BLaER1 treated with 17β-estradiol and CSF1 and Interleukin-3, amounts not matched to agents 10 nM and 100 nM (cell line): Measurements from ENCODE around the gene FEN1.

Experiments
- H3K27ac ChIP-seq, 11 experiments: shearing (Covaris generic); formaldehyde crosslinking; 2 replicates each; pipeline ENCODE4 v1.8.1; 2022
- H3K27me3 ChIP-seq, 11 experiments: shearing (Covaris generic); formaldehyde crosslinking; 2 replicates each; pipeline ENCODE4 v1.8.1; 2022
- H3K36me3 ChIP-seq, 11 experiments: shearing (Covaris generic); formaldehyde crosslinking; 2 replicates each; pipeline ENCODE4 v1.8.1; 2022
- H3K4me1 ChIP-seq, 10 experiments: shearing (Covaris generic); formaldehyde crosslinking; 2 replicates each; pipeline ENCODE4 v1.8.1; 2022
- H3K4me2 ChIP-seq, 11 experiments: shearing (Covaris generic); formaldehyde crosslinking; 2 replicates each; pipeline ENCODE4 v1.8.1; 2022
- H3K4me3 ChIP-seq, 10 experiments: shearing (Covaris generic); formaldehyde crosslinking; 2 replicates each; pipeline ENCODE4 v1.8.1; 2022
- H3K9ac ChIP-seq, 11 experiments: shearing (Covaris generic); formaldehyde crosslinking; 2 replicates each; pipeline ENCODE4 v1.8.1; 2022
- H3K9me3 ChIP-seq, 11 experiments: shearing (Covaris generic); formaldehyde crosslinking; replicated peaks in 1 of 11; 2 replicates each; pipeline ENCODE4 v1.8.1; 2022
- H4K20me1 ChIP-seq, 11 experiments: shearing (Covaris generic); formaldehyde crosslinking; 2 replicates each; pipeline ENCODE4 v1.8.1; 2022
- Cebpa-rat ChIP-seq, 11 experiments: shearing (Covaris generic); IDR thresholded peaks; 2 replicates each; pipeline ENCODE4 v1.8.1; 2022

The FEN1 gene

DNA sequence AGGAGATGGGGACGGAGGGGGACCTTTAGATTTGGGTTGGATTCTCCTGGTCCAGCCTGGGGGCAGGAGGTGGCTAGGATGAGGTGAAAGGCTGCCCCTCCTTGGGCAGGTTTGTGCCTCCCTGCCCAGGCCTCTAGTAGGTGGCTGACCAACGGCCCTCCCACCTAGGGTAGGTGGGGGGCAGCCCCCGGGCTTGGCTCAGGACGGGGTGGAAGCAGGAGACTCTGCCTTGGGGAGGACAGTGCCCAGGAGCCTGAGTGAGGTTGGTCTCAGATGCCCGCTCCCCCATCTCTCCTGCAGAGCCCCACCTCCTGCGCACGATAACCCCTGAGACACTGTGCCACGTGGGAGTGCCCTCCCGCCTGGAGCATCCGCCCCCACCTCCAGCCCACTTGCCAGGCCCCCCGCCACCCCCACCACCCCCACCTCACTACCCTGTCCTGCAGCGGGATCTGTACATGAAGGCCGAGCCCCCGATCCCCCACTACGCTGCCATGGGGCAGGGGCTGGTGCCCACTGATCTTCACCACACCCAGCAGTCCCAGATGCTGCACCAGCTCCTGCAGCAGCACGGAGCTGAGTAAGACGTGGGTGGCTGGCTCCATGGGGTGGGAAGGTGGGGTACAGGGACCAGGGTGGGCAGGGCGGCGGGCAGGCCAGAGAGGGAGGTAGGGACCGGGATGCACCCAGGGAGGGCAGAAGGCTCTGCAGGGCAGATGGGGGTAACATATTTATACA, 22.6 kb upstream of the FEN1 start:
- Histone ChIP-seq H3K27me3 (no peaks in the 10 kb centered on the region), H3K27ac (no peak overlapping the region), H3K9me3 (no peaks in the 10 kb centered on the region), H3K4me3 (no peak overlapping the region), H3K4me1 (peaks cover 20 to 51% (median 31%) of the 10 kb centered on the region in 10 experiments), H4K20me1 (no peaks in the 10 kb centered on the region), H3K9ac (no peak overlapping the region), H3K36me3 (no peaks in the 10 kb centered on the region), H3K4me2 (no peak overlapping the region)
- TF ChIP-seq Cebpa-rat (IDR thresholded peaks at IDR 0.05) = no peak

- Histone ChIP-seq H3K27ac (peak overlapping the region in 3 of 11 experiments; percentile 11 to 62 (median 61); a peak in 3 of 22 replicates), H3K27me3 (no peaks in the 10 kb centered on the region), H3K4me3 (no peak overlapping the region), H3K9ac (peak overlapping the region in 2 of 11 experiments; percentile 9 to 20; a peak in 2 of 22 replicates), H4K20me1 (0 out of 22 replicates have a peak, but pooled peaks cover 0 to 1% (median 0%) of the 10 kb centered on the region in 11 experiments), H3K9me3 (no peaks in the 10 kb centered on the region), H3K36me3 (no peaks in the 10 kb centered on the region), H3K4me2 (peak overlapping the region in 5 of 11 experiments; percentile 48 to 89 (median 84); a peak in 10 of 22 replicates), H3K4me1 (peaks cover 22 to 55% (median 36%) of the 10 kb centered on the region in 10 experiments)
- no peak for TF ChIP-seq Cebpa-rat (IDR thresholded peaks at IDR 0.05)
Observed at GRCh38 chr11:61771195-61771894, 21.4 kb upstream of the FEN1 start.

- Histone ChIP-seq H3K9ac (peak overlapping the region in 2 of 11 experiments; percentile 24 to 28; a peak in 2 of 22 replicates), H3K4me1 (peaks cover 26 to 56% (median 38%) of the 10 kb centered on the region in 10 experiments), H3K4me2 (peak overlapping the region in 9 of 11 experiments; percentile 17 to 89 (median 67); a peak in 16 of 22 replicates), H3K27me3 (no peaks in the 10 kb centered on the region), H3K27ac (peak overlapping the region in 8 of 11 experiments; percentile 29 to 81 (median 49); a peak in 15 of 22 replicates), H3K36me3 (no peaks in the 10 kb centered on the region), H3K9me3 (no peaks in the 10 kb centered on the region), H4K20me1 (peaks cover 0 to 8% (median 0%) of the 10 kb centered on the region in 11 experiments; a peak in 1 of 22 replicates), H3K4me3 (no peak overlapping the region)
- no peak for TF ChIP-seq Cebpa-rat (IDR thresholded peaks at IDR 0.05)
Observed at GRCh38 chr11:61771985-61772455, 20.7 kb upstream of the FEN1 start.

GRCh38 chr11:61773356-61773755, 19.4 kb upstream of the FEN1 start:
- H3K4me2 ChIP-seq = peak overlapping the region in 4 of 11 experiments; percentile 83 to 89 (median 86); a peak in 5 of 22 replicates
- no peak overlapping the region for H3K4me3 ChIP-seq
- H3K27ac ChIP-seq = no peak overlapping the region
- no peaks in the 10 kb centered on the region for H3K9me3 ChIP-seq
- H4K20me1 ChIP-seq = peaks cover 0 to 9% (median 0%) of the 10 kb centered on the region in 11 experiments; a peak in 1 of 22 replicates
- no peak overlapping the region for H3K9ac ChIP-seq
- no peak for TF ChIP-seq Cebpa-rat (IDR thresholded peaks at IDR 0.05)
- H3K36me3 ChIP-seq = no peaks in the 10 kb centered on the region
- H3K27me3 ChIP-seq = no peaks in the 10 kb centered on the region
- H3K4me1 ChIP-seq = peaks cover 34 to 65% (median 47%) of the 10 kb centered on the region in 10 experiments

- no peak overlapping the region for H3K27ac ChIP-seq
- no peak overlapping the region; a peak in 1 of 22 replicates for H3K4me2 ChIP-seq
- no peak overlapping the region for H3K9ac ChIP-seq
- TF ChIP-seq Cebpa-rat (IDR thresholded peaks at IDR 0.05) = no peak
- no peaks in the 10 kb centered on the region for H3K27me3 ChIP-seq
- peaks cover 0 to 10% (median 0%) of the 10 kb centered on the region in 11 experiments; a peak in 1 of 22 replicates for H4K20me1 ChIP-seq
- no peaks in the 10 kb centered on the region for H3K36me3 ChIP-seq
- H3K4me1 ChIP-seq = peaks cover 30 to 61% (median 44%) of the 10 kb centered on the region in 10 experiments
- no peaks in the 10 kb centered on the region for H3K9me3 ChIP-seq
- no peak overlapping the region for H3K4me3 ChIP-seq
Observed at GRCh38 chr11:61773809-61774208, 18.9 kb upstream of the FEN1 start.

DNA sequence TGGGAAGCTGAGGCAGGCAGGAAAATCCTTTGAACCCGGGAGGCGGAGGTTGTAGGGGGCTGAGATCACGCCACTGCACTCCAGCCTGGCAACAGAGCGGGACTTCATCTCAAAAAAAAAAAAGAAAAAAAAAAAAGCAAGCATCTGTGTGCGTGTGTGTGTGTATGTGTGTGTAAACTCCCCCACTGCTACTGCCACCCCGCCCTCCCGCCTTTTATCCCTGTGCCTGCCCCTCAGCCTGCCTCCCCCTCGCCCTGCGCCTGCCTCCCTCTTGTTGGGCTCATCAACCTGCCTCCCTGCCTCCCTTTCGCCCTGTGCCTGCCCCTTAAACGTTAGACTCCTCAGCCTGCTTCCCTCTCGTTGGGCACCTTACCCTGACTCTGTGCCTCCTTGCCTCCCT, 18.3 kb upstream of the FEN1 start:
- H3K27ac ChIP-seq = no peak overlapping the region
- H3K9me3 ChIP-seq = no peaks in the 10 kb centered on the region
- H3K4me1 ChIP-seq = peaks cover 24 to 55% (median 42%) of the 10 kb centered on the region in 10 experiments
- no peak overlapping the region for H3K4me2 ChIP-seq
- no peaks in the 10 kb centered on the region for H3K27me3 ChIP-seq
- no peak for TF ChIP-seq Cebpa-rat (IDR thresholded peaks at IDR 0.05)
- no peak overlapping the region for H3K9ac ChIP-seq
- H3K36me3 ChIP-seq = no peaks in the 10 kb centered on the region
- H3K4me3 ChIP-seq = no peak overlapping the region
- H4K20me1 ChIP-seq = peaks cover 0 to 16% (median 0%) of the 10 kb centered on the region in 11 experiments; a peak in 1 of 22 replicates

DNA sequence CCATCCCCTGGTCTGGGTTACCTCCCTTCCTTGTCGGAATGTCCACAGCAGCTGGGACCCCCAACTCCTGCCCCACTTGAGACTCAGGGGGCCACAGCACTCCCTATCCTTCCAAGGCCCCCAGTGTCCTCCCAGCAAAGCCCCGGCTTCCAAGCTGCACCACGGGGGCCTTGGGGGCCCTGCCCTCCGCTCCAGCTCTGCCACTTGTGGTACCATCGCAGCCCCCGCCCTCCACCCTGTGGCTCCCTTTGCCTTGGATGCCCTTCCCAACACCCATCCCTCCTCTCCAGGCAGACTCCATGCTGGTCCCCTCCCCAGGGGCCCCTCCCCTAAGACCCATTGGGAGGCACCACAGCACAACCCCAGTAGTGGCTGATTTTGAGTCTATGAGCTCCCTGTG, 17.6 kb upstream of the FEN1 start:
- Histone ChIP-seq H3K4me2 (no peak overlapping the region), H3K27ac (no peak overlapping the region)

GRCh38 chr11:61775606-61776554, 16.8 kb upstream of the FEN1 start:
- Histone ChIP-seq H3K9me3 (no peaks in the 10 kb centered on the region), H3K27me3 (no peaks in the 10 kb centered on the region), H4K20me1 (peaks cover 0 to 28% (median 0%) of the 10 kb centered on the region in 11 experiments; a peak in 1 of 22 replicates), H3K4me1 (peaks cover 22 to 49% (median 41%) of the 10 kb centered on the region in 10 experiments), H3K27ac (no peak overlapping the region), H3K9ac (no peak overlapping the region), H3K36me3 (no peaks in the 10 kb centered on the region), H3K4me2 (peak overlapping the region in 7 of 11 experiments; percentile 1 to 85 (median 78); a peak in 6 of 22 replicates), H3K4me3 (no peak overlapping the region)
- TF ChIP-seq Cebpa-rat (IDR thresholded peaks at IDR 0.05) = no peak

More for the DNA sequence above, 17.6 kb upstream of the FEN1 start:
- H3K27me3 ChIP-seq = no peaks in the 10 kb centered on the region
- H3K4me1 ChIP-seq = peaks cover 22 to 52% (median 42%) of the 10 kb centered on the region in 10 experiments
- peaks cover 0 to 23% (median 0%) of the 10 kb centered on the region in 11 experiments; a peak in 1 of 22 replicates for H4K20me1 ChIP-seq
- H3K9me3 ChIP-seq = no peaks in the 10 kb centered on the region
- H3K4me3 ChIP-seq = no peak overlapping the region
- no peaks in the 10 kb centered on the region for H3K36me3 ChIP-seq
- H3K9ac ChIP-seq = no peak overlapping the region
- TF ChIP-seq Cebpa-rat (IDR thresholded peaks at IDR 0.05) = no peak
